NCI-H1694 treated with DMSO at 0.1 percent for 48 hours (cell line): ENCODE data around the gene IL27RA.

Experiments used
- DNase-seq: peaks from one replicate; lab custom pipeline; 2025; lab: John Stamatoyannopoulos, UW

The IL27RA gene

DNA sequence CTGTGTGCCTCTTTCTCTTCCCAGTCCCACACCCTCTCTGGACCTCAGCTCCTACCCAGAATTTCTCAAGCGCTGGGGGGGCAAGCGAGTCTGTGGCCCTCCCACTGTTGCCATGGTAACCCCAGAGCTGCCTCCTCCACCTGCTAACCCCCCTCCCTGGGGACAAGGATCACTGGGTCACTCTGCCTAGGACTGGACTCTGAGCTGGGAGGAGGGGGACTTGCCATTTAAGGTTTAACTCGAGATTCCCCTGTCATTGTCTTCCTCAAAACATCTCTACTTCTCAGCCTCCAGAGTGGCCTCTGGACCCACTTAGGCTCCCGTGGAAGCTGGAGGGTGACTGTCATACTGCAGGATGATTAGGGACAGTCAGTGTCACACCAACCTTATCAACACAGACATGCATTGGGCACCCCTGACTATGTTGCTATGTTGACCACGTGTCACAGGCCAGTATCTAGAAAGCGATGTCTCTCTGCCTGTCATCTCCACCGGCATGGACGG is 28.1 kb downstream of the IL27RA start:
- DNase-seq: no peak

DNA sequence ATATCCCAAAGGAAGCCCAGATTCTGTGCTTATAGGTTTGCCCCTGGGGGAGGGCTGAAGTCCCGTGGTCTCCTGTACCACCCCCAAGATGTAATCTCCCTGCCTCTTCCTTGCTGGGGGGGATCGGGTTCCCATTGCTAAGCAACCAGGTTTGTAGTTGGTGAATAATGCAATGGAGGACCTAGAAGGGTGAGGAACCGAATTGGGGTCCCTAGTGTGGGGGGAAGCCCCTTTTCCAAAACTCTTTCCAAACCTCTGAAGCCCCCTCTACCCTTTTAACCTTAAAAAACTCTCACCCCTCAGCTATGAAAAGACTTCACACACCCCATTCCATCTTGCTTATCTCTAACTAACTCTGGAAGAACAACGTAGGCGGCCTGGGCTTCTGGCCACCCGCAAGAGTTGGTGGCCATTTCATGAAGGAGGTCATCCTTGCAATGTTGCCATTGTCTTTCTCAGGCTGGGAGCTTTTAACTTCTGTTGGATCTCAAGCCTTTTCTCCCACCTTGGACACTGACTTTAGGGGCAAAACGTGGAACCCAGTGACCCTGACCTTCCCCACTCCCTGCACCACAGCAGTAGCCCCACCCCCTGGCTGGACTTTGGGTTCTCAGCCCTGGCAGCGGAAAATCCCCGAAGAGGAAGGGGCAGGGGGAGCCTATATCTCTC is 29.7 kb downstream of the IL27RA start:
- no peak for DNase-seq

DNA sequence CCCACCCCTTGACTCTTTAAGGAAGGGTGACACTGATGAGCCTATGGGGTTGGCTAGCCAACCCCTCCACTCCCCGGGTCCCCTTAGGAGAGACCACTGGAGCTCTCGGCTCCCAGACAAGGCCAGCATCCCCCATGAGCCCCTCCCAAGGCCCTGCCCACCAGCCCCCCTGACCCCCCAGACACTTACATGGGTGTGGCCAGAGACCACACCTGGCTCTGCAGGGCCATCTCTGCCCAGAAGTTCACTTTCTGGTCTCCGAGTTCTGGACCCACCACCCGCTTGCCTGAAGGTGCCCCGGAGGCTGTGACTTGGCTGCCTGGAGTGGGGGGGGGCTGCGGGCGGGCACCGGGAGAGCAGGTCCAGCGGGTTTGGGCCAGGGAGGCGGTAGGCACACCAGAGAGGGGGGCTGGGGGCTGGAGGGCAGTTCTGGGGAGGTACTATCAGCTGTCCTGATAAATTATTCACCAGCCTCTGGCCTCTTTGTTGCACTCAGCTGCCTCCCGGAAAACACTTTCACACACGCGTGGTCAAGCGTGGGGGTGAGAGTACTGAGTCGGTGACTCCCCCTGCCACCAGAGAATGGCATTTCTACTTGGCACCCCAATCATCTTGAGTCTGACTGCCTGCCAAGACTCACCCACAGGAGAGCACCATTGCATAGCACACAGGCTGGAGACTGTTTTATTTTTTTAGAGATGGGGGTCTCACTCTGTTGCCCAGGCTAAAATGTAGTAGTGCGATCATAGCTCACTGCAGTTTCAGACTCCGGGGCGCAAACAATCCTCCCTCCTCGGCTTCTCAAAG is 30.4 kb downstream of the IL27RA start, which contains the start of gene PALM3:
Gene PALM3 (minus strand): TSS at position 326 of the 807 bp plus-strand sequence. CDS start 96 bp downstream, at position 230.
- no peak for DNase-seq

DNA sequence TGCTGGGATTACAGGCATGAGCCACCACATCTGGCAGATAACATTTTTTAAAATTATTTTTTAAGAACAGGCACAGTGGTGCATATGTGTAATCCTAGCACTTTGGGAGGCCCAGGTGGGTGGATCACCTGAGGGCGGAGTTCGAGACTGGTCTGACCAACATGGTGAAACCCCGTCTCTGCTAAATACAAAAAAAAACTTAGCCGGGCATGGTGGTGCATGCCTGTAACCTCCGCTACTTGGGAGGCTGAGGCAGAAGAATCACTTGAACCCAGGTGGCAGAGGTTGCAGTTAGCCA is 30.9 kb downstream of the IL27RA start:
- no peak for DNase-seq

DNA sequence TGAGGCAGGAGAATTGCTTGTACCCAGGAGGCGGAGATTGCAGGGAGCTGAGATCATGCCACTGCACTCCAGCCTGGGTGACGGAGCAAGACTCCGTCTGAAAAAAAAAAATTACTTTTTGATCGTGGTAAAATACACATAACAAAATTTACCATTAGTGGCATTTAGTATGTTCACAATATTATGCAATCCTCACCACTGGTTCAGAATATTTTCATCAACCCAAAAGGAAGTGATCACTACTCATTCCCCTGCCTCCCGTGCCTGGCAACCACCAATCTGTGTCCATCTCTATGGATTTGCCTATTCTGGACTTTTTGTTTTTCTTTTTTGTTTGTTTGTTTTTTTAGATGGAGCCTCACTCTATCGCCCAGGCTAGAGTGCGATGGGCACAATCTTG is 31.5 kb downstream of the IL27RA start:
- no peak for DNase-seq

DNA sequence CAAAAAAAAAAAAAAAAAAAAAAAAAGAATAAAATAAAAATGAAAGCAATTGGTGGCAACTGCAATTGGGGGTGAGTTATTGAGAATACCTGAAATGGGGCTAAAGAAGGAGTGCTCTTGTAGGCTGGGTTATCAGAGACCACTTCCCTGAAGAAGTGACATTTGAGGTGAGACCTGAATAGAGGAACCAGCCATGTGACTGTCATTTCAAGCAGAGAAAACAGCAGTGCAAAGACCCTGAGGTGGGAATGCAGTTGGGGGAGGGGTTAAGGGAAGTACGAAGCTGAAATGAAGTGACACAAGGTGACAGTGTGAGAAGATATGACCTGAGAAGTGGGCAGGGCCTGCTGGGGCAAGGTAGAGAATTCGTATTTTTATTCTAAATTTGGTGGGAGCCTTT is 34.6 kb downstream of the IL27RA start:
- DNase-seq: no peak

DNA sequence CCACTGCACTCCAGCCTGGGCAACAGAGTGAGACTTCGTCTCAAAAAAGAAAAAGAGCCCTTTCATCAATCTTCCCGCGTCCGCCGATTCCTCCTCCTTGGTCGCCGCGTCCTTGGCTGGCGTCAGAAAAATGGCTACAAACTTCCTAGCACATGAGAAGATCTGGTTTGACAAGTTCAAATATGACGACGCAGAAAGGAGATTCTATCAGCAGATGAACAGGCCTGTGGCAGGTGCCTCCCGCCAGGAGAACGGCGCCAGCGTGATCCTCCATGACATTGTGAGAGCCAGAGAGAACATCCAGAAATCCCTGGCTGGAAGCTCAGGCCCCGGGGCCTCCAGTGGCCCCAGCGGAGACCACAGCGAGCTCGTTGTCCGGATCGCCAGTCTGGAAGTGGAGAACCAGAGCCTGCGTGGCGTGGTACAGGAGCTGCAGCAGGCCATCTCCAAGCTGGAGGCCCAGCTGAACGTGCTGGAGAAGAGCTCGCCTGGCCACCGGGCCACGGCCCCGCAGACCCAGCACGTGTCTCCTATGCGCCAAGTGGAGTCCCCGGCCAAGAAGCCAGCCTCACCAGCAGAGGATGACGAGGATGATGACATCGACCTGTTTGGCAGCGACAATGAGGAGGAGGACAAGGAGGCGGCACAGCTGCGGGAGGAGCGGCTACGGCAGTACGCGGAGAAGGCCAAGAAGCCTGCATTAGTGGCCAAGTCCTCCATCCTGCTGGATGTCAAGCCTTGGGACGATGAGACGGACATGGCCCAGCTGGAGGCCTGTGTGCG is 38.9 kb downstream of the IL27RA start:
- no peak for DNase-seq

DNA sequence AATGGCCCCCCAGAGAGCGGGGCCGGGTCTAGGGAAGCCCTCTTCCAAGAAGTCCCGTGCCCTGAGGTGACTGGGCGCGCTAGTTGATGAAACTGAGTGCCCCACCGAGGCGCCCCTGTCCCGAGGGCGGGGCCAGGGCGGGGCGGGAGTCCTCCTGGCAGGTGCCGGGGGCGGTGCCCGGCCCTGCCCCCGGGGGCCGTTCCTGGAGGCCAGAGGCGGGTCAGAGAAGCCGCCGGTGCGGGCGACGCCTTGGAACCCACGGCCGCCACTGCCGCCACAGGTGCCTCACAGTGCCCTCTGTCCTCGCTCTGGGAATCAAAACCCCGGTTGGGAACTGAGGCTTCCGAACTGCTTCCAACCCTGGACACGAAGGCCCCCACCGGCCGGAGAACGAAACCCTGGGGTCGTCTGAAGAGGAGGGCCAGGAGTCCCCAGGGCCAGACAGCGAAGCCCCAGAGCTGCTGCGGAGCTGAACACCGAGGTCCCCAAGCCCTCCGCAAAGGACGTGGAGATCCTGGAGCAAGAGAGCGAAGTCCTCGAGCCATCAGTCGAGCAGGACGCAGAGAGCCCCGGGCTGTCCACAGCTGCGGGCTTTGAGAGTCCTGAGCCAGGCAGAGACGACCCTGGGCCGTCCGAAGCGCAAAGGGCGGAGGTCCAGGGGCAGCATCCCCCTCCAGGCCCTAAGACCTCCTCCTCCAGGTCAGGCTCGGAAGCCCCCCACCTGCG is 41.1 kb downstream of the IL27RA start, which contains the start of gene MISP3:
Gene MISP3 (plus strand): TSS at position 252 of the 726 bp plus-strand sequence. CDS start 524 bp downstream, outside the sequence.
- peak; percentile 45 for DNase-seq

DNA sequence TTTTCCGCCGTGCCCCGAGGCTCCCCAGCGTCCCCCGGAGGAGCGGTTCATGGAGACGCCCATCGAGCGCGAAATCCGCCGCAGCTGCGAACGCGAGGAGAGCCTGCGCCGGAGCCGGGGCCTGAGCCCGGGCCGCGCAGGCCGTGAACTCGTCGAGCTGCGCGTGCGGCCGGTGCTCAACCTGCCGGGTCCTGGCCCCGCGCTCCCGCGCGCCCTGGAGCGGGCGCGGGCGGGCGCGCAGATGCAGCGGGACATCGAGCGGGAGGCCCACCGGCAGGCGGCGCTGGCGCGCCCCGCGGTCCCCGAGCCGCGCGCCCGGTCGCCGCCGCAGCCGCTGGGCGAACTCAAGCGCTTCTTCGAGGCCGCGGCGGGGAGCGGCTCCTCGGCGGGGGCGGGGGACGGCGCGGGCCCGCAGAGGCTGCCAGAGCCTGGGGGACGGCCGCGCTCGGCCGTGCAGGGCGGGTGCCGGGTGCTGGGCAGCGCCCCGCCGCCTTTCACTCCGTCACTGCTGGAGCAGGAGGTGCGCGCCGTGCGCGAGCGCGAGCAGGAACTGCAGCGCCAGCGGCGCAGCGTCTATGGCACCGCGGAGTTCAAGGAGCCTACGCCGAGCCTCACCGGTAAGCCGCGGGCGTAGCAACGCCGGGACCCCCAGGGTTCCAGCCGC is 41.8 kb downstream of the IL27RA start:
- DNase-seq: peak; percentile 64

DNA sequence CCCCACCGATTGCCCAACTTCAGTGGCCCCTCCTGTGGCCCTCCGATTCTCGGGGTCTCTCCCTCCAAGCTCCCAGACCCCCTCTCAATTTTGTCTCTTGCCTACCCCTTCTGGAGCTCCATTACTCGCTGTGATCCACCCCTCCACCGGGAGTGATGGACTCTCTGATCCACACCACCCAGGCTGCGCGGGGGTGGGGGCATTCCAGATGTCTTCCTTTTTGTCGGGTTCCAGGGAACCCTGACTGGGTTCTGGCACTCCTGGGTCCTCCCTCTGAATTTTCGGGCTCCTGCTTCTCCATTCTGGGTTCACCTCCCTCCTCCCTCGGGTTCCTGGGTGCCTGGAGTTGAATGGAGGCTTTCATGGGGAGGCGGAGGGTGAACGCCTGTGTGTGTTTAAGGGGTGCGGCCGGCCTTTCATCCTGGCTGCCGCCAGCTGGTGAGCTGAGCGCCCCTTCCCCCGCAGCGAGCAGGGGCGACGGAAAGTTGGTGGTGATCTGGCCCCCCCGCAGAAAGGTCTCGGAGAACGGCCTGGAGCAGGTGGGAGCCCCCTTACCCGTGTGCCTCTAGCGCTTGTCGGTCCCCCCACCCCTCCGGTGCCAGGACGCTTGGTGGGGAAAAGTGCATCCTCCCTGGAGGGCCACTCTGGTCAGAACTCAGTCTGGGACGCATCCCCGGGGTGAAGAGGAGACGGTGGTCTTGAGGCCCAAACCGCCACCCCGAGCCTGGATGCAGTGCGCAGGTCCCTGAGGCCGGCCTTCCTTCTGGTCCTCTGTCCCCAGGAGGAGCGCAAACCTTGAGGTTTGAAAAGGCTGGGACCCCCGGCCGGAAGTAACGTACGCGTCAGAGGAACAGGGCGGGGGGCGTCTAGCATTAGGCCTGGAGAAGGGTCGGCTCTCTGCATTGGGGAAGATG is 42.6 kb downstream of the IL27RA start:
- DNase-seq: no peak

DNA sequence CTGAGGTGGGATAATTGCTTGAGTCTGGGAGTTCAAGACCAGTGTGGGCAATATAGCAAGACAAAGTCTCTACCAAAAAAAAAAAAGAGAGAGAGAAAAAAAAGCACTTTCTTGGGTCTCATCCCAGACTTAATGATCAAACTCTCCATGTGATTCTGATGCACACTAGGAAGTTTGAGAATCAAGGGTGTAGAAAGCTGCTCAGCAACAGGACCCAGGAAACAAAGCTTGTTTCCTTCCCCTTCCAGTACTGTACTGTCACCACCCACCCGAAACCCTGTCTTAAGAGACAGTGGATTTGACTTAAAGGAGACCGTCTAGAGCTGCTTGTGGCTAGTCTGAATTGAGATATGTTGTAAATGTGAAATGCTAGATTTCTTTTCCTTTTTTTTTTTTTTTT is 46.8 kb downstream of the IL27RA start:
- DNase-seq: no peak

DNA sequence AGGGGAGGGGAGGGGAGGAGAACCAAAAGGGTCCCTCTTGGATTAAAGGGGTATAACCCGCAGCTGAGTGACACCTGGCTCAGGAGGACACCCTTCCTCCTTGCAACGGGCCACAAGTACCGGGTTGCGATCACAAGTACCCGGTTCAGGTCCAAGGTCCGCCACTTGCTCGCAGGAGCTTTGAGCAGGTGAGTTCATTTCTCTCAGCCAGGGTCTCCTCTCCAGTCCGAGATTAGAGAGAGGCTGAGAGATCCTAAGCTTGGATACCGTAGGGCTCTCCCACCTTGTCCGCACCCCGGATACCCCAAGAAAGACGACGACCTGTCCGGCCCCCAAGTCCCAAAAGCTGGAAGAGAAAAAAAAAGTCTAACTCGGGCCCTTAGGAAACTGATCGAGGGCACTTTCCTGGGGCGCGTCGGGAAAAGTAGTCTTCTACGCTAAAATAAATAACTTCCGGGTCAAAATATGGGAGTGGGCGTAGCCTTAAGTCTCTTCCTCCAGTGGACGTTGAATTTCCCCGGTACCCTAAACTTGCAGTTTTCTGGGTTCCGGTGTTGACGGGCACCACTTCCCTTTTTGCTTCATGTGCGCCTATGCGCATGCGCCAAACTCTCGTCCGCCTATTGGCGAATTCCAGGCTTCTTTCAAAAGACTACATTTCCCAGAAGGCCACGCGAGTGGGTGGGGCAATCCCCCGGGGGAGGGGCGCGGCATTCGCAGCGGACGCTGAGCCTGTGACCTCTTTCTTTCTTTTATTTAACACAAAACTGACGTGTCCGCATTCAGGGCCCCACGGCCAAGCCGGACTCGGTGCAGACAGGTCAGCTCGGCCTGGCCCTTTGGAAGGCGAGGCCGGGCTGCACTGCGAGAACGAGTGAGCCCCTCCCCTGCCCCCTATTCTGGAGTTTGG is 49.6 kb downstream of the IL27RA start:
- peak; percentile 99 for DNase-seq

DNA sequence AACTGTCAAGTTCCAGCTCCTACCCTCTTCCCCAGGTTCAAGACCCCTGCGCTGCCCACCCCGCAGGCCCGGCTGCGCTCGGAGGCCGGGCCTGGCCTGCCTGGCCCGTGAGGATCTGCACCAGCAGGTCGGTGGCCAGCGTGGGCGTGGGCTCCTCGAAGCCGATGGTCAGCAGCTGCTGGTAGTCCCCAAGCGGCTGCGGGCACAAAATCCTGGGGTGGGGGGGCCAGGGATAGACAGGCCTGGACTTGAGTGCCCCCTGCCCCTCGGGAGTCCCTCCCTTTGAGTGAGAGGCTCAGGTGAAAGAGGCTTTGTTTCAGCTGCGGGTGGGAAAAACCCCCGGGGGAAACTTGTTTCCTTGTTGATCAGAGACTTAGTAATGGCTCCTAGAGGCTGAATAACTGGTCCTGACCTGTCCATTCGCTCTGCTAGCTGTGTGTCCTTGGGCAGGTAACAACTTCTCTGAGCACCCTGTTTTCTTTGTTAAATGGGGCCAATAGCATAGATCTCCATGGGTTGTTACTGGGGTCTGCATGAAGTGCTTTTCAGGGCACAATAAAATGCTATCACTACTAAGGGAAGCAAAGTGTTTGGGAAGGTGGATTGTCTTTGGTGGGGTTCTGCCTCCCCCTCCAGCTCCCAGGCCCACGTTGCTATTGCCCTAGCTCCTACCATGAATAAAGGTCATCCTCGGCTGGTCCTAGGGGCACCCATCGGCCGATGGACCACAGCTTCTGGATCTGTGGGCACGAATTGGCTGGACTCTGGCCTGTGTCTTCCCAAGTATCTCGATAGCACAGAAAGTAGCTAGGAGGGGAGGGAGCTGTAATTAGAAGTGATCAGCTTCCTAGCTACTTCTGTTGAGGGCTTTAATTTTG is 50.5 kb downstream of the IL27RA start:
- DNase-seq: no peak

DNA sequence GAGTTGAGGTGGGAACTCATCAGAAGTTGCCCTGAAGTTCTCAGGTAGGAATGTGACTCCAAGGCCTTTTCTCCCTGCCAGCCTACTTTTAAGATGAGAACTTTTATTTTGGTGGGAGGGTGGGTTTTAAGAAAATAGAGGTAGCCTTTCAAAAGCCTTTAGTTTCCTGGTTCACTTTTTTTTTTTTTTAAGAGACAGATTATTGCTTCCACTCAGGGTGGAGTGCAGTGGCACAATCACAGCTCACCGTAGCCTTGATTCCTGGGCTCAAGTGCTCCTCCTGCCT is 51.1 kb downstream of the IL27RA start:
- DNase-seq: no peak

DNA sequence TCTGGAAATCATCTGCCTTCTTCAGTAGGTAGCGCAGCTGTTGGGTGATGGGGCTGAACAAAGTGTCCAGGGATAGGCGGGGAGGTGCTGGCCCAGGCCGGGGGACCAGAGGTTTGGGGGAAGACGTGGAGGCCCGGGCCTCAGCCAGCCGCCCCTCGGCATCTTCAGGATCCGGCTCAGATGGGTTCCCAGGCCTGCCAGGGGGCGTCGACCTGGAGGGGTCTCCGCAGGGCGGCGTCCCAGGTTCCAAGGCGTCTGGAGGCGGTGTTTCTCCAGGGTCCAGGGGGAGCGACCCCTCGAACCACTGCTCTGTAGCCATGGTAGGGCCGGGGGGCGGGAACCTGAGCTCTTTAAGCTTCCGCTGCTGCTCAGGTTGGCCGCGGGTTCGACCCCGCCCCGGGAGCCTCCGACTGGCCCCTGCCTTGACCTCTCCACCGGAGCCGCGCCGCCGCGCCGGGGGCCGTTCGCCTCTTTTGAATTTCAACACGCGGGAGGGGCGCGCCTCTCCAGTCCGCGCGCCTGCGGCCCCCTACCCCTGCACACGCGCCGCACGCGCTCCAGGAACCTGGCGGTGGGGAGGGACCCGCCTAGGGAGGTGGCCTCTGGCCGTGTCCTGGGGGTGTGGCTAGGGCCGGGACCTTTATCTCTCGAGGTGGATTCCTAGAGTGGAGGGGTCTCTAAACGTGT is 53.9 kb downstream of the IL27RA start, which contains the start of gene C19orf67:
Gene C19orf67 (minus strand): TSS at position 475 of the 687 bp plus-strand sequence. CDS start 156 bp downstream, at position 319.
- DNase-seq: no peak

DNA sequence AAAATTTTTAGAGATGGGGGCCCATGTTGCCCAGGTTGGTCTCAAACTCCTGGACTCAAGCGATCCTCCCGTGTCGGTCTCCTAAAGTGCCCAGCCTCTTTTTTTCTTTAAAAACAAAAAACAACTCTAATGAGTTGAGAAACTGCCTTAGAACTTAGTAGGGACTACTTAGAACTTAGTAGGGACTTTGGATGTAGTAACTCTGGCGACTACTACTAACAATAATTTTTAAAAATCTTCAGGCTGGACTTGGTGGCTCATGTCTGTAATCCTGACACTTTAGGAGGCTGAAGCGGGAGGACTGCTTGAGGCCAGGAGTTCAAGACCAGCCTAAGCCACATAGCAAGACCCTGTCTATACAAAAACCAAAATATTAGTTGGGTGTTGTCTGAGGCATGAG is 54.5 kb downstream of the IL27RA start:
- DNase-seq: no peak

DNA sequence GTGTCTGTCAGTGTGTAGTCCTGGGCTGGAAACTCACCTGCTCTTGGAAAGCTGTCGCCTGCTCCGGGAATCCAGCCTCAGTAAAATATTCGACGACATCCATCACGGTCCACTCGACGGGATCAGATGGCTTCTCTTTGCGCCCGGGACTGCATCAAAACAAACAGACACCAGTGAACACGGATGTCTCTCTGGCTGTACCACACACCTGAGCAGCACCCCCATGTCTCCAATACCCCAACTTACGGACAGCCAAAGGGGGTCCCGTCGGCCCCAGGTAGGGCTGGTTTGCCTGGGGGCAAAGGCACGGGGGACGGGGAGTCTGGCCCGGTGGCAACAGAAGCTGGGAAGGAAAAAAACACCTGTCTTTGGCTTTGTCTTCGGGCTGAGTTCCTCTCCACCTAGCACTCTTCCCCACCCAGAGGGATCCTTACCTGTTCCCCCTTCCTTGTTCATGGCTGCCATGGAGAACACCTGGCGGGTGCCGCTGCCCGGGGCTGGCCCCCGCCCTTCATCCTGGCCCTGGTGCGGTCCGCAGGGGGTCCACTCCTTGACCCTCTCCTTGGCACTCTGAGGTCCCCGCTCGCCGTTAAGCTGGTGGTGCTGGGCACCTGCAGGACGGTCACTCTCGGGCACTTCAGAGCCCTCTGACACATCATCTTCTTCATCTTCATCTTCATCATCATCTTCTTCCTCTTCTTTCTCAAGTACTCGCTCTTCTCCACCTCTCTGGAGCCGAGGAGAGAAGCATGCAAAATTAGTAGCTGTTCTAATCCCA is 57.3 kb downstream of the IL27RA start:
- DNase-seq: no peak
